BE2C (cell line): ENCODE data around the gene NDOR1.
A peak's percentile ranks its signal among the peaks of the same experiment; 100 is the strongest.
"Not testable (repeated sequence)": the region's sequence is repeated elsewhere in the genome, so short reads cannot be mapped to it uniquely, and the experiment has no call there.

Experiments used
- DNase-seq: peaks from one replicate; pipeline ENCODE4 v3.0.0-alpha.2; 2020
- H3K27me3 ChIP-seq: fragments of 250-450 bp; sonication (Bioruptor Pico); 2 replicates; pipeline ENCODE4 v1.5.1; 2020; ENCODE audit warnings: mild to moderate bottlenecking
- H3K36me3 ChIP-seq: fragments of 250-450 bp; sonication (Bioruptor Pico); 2 replicates; pipeline ENCODE4 v1.5.1; 2020; ENCODE audit warnings: mild to moderate bottlenecking
- H3K4me1 ChIP-seq: fragments of 250-450 bp; sonication (Bioruptor Pico); 2 replicates; pipeline ENCODE4 v1.5.1; 2020
- H3K4me3 ChIP-seq: 2 replicates; pipeline ENCODE4 v1.5.1; 2011; ENCODE audit warnings: low read depth, low read length
- H3K9me3 ChIP-seq: fragments of 250-450 bp; sonication (Bioruptor Pico); 2 replicates; pipeline ENCODE4 v1.5.1; 2020
- TF ChIP-seq, protein P1 (sequence below): IDR thresholded peaks from 2 replicates; pipeline ENCODE4 v1.5.1; 2012; ENCODE audit warnings: mild to moderate bottlenecking, low read depth, low read length

The NDOR1 gene

DNA sequence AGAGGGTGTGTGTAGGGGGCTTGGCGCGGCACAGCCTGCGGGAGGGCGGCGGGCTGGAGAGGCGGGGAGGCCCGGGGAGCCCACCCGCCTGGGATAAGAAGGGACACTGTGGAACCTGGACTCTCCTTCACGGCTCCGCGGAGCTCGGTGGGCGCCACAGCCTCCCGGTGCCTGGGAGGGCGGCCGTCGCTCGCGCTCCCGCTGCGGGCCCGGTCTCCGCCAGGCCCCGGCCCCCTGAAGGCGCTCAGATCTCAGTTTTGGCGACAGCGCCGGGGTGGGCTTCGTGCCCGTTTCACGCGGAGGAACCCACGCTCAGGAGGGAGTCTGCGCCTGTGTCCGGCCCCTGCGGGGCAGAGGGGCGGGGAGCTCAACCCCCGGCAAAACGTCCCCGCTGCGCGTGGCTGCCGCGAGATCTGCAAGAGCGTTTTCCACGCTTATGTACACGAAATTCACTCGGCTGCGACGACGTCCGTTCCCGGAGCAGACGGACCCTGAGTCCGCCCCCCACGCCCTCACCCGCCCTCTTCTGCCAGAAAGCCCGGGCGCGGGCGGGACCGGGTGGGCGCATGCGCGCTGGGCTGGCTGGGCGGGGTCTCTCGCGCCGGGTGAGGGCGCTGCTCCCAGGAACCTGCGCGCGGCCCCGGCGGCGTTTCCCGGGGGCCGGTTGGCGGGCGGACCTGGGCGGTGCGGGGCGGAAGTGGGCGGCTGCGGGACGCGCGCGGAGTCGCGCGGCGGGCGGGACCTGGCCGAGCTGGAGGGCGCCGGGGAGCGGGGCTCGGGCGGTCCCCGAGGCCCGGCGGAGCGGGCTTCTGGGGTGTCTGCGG is 49.3 kb downstream of the NDOR1 start, which contains the start of gene NELFB:
TSS of gene NELFB (plus strand) at position 704 of the 824 bp plus-strand sequence.
- Histone ChIP-seq H3K4me1 (peaks cover 4% of the 10 kb centered on the region), H3K36me3 (peaks cover 19% of the 10 kb centered on the region), H3K27me3 (no peaks in the 10 kb centered on the region), H3K4me3 (peak within 1 kb of the TSS; percentile 93), H3K9me3 (no peaks in the 10 kb centered on the region)
- TF ChIP-seq, protein P1, sequence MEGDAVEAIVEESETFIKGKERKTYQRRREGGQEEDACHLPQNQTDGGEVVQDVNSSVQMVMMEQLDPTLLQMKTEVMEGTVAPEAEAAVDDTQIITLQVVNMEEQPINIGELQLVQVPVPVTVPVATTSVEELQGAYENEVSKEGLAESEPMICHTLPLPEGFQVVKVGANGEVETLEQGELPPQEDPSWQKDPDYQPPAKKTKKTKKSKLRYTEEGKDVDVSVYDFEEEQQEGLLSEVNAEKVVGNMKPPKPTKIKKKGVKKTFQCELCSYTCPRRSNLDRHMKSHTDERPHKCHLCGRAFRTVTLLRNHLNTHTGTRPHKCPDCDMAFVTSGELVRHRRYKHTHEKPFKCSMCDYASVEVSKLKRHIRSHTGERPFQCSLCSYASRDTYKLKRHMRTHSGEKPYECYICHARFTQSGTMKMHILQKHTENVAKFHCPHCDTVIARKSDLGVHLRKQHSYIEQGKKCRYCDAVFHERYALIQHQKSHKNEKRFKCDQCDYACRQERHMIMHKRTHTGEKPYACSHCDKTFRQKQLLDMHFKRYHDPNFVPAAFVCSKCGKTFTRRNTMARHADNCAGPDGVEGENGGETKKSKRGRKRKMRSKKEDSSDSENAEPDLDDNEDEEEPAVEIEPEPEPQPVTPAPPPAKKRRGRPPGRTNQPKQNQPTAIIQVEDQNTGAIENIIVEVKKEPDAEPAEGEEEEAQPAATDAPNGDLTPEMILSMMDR, result no peak
- peak; percentile 97 for DNase-seq

DNA sequence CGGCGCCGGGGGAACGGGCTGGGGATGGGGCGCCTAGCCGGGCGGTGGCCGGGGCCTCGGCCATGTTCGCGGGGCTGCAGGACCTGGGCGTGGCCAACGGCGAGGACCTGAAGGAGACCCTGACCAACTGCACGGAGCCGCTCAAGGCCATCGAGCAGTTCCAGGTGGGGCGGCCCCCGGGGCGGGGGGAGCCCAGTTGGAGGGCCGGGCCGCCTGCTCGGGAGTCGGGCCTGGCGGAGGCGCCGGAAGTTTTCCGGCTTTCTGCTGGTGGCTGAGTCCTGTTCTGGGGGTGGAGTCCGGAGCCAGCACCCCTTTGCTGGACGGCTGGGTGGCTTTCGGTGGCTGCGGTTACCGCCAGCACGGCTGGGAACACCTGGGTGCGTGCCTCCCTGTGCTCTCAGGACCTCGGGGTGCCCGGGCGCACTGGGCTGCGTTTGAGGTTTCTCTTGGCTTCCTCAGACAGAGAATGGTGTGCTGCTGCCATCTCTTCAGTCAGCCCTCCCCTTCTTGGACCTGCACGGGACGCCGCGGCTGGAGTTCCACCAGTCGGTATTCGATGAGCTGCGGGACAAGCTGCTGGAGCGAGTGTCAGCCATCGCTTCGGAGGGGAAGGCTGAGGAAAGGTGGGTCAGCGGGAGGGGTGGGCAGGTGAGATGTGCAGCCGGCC is 50.1 kb downstream of the NDOR1 start:
- DNase-seq, result no peak
- Histone ChIP-seq H3K27me3 (no peaks in the 10 kb centered on the region), H3K36me3 (peaks cover 19% of the 10 kb centered on the region), H3K4me1 (peaks cover 4% of the 10 kb centered on the region), H3K4me3 (peak overlapping the region; percentile 93), H3K9me3 (no peaks in the 10 kb centered on the region)
- TF ChIP-seq, protein P1, result no peak

DNA sequence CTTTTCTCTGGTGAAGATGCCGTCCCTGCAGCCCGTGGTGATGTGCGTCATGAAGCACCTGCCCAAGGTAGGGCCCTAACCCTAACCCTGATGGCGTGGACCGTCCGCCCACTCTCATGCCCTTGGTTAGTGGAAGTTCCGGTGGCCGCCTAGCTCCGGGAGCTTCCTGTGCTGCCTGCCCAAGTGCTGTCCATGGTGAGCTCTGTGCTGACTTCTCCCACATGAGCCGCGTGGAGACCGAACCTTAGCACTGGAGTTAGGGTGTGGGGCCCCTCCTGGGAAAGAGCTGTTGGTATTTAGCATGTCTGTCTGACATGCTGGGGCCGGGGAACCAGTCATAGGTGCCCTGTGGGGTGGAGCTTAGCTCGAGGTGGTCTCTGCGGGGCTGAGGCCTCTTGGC is 50.9 kb downstream of the NDOR1 start:
- TF ChIP-seq, protein P1, result no peak
- Histone ChIP-seq H3K36me3 (peaks cover 19% of the 10 kb centered on the region), H3K27me3 (no peaks in the 10 kb centered on the region), H3K9me3 (no peaks in the 10 kb centered on the region), H3K4me3 (peak overlapping the region; percentile 93), H3K4me1 (peaks cover 4% of the 10 kb centered on the region)
- no peak for DNase-seq

DNA sequence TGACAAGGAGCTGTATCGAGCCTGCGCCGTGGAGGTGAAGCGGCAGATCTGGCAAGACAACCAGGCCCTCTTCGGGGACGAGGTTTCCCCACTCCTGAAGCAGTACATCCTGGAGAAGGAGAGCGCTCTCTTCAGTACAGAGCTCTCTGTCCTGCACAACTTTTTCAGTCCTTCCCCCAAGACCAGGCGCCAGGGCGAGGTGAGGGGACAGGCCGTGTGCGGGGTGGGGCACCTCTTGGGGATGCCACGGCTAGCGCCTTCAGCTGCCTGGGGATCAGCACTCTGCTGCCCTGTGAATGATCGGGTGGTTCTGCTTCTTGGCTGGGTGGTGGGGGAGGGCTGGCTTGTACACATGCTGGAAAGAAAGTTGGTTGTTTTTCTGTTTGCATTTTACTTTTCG is 51.4 kb downstream of the NDOR1 start:
- Histone ChIP-seq H3K36me3 (peaks cover 19% of the 10 kb centered on the region), H3K4me3 (no peak overlapping the region; the same call in 1 of the 2 replicates), H3K9me3 (no peaks in the 10 kb centered on the region), H3K4me1 (peaks cover 4% of the 10 kb centered on the region), H3K27me3 (no peaks in the 10 kb centered on the region)
- TF ChIP-seq, protein P1, result no peak
- DNase-seq, result no peak

DNA sequence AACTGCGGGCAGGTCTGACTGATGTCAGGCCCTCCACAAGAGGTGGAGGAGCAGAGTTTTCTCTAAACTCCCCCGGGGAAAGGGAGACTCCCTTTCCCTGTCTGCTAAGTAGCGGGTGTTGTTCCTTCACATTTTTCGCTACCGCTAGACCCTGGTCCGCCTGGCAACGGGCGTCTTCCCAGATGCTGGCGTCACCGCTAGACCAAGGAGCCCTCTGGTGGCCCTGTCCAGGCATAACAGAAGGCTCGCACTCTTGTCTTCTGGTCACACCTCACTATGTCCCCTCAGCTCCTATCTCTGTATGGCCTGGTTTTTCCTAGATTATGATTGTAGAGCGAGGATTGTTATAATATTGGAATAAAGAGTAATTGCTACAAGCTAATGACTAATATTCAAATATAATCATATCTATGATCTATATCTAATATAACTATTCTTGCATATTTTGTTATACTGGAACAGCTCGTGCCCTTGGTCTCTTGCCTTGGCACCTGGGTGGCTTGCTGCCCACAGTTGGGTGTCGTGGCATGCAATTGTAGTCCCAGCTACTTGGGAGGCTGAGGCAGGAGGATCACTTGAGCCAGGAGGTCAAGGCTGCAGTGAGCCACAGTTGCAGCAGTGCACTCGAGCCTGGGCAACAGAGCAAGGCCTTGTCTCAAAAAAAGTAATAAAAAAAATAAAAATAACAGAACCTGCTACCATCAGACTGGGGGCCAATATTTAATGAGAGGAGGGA is 56.8 kb downstream of the NDOR1 start:
- not testable (repeated sequence) for H3K4me3 ChIP-seq, H3K9me3 ChIP-seq, H3K27me3 ChIP-seq, H3K4me1 ChIP-seq
- H3K36me3 ChIP-seq, result peaks cover 30% of the 10 kb centered on the region
- TF ChIP-seq, protein P1, result peak; percentile 47
- DNase-seq, result peak; percentile 54
